ENCODE data around the gene FAAP100.

FAAP100 gene

GRCh38 chr17:81563861-81564586 is 11.9 kb upstream of the FAAP100 start:
- no peak overlapping the region for H3K4me3 ChIP-seq
- DNase-seq (ENCODE audit: low spot score), result no peak
- H3K27ac ChIP-seq, result peak overlapping the region in 1 of 2 donors; percentile 86
- TF ChIP-seq CTCF (IDR thresholded peaks at IDR 0.05), result no peak

GRCh38 chr17:81561494-81561885 is 9.3 kb upstream of the FAAP100 start:
- no peak overlapping the region for H3K27ac ChIP-seq
- no peak for TF ChIP-seq CTCF (IDR thresholded peaks at IDR 0.05)
- H3K4me3 ChIP-seq, result no peak overlapping the region
- DNase-seq (ENCODE audit: low spot score), result no peak

- no peak for DNase-seq (ENCODE audit: low spot score)
- H3K4me3 ChIP-seq, result no peak overlapping the region
- no peak overlapping the region for H3K27ac ChIP-seq
- TF ChIP-seq CTCF (IDR thresholded peaks at IDR 0.05), result no peak
These were observed 7.0 kb upstream of the FAAP100 start for GRCh38 chr17:81558941-81559806.

- no peak for TF ChIP-seq CTCF (IDR thresholded peaks at IDR 0.05)
- no peak overlapping the region for H3K4me3 ChIP-seq
- H3K27ac ChIP-seq, result no peak overlapping the region
- no peak for DNase-seq (ENCODE audit: low spot score)
These were observed 5.9 kb upstream of the FAAP100 start for GRCh38 chr17:81558115-81558468.

GRCh38 chr17:81557276-81558114 is 5.3 kb upstream of the FAAP100 start:
- no peak for TF ChIP-seq CTCF (IDR thresholded peaks at IDR 0.05)
- no peak for DNase-seq (ENCODE audit: low spot score)
- H3K27ac ChIP-seq, result peak overlapping the region in 1 of 2 donors; percentile 21
- no peak overlapping the region for H3K4me3 ChIP-seq

- H3K27ac ChIP-seq, result peak overlapping the region in 1 of 2 donors; percentile 59
- no peak for DNase-seq (ENCODE audit: low spot score)
These were observed 4.7 kb upstream of the FAAP100 start for GRCh38 chr17:81556863-81557262.

More at GRCh38 chr17:81556863-81557262, 4.7 kb upstream of the FAAP100 start:
- no peak for TF ChIP-seq CTCF (IDR thresholded peaks at IDR 0.05)
- no peak overlapping the region for H3K4me3 ChIP-seq

Measured in coronary artery (tissue), 2 donors.